Activated CD8-positive, alpha-beta T cell treated with anti-CD3 and anti-CD28 coated beads for 36 hours (primary cell): ENCODE data around the gene GJB1. TPM values are rescaled to one million over a fixed set of nuclear protein-coding genes. Genes with fewer than 3 reads are reported as not detected.

ENCODE experiments used
- ATAC-seq: fragments of 200-7000 bp; cut with Tn5 transposase; one replicate; pipeline ENCODE4 v1.10.0; 2021; ENCODE audit warnings: mild to moderate bottlenecking, moderate library complexity
- CTCF ChIA-PET: fragments of 350-600 bp; sonication (Branson Sonifier 250); formaldehyde crosslinking; loops from one replicate; lab custom pipeline; 2021; ENCODE audit warnings: antibody characterized with exemption; lab: Charles Lee
- POLR2A ChIA-PET: fragments of 350-600 bp; sonication (Branson Sonifier 250); formaldehyde crosslinking; loops from one replicate; lab custom pipeline; 2021; ENCODE audit warnings: antibody characterized with exemption; lab: Charles Lee
- DNase-seq: peaks from one replicate; pipeline ENCODE4 v3.0.0-alpha.2; 2020
- H3K27ac Mint-ChIP-seq: one replicate; pipeline ENCODE4 v1.8.0; 2021; ENCODE audit warnings: mild to moderate bottlenecking, mixed read lengths
- H3K27me3 Mint-ChIP-seq: one replicate; pipeline ENCODE4 v1.8.0; 2021; ENCODE audit warnings: mixed read lengths
- H3K36me3 Mint-ChIP-seq: one replicate; pipeline ENCODE4 v1.8.0; 2021; ENCODE audit warnings: low read depth, mixed read lengths
- H3K4me1 Mint-ChIP-seq: one replicate; pipeline ENCODE4 v1.8.0; 2021; ENCODE audit warnings: low read depth, mixed read lengths
- H3K4me3 Mint-ChIP-seq: one replicate; pipeline ENCODE4 v1.8.0; 2021; ENCODE audit warnings: mild to moderate bottlenecking, moderate library complexity, mixed read lengths
- H3K9me3 Mint-ChIP-seq: one replicate; pipeline ENCODE4 v1.8.0; 2021; ENCODE audit warnings: mixed read lengths
- CTCF ChIP-seq: fragments of 200-600 bp; IDR thresholded peaks from one replicate; pipeline ENCODE4 v1.8.0; 2022; ENCODE audit warnings: antibody characterized with exemption, mild to moderate bottlenecking
- intact Hi-C: fragments of 100-400 bp; cut with micrococcal nuclease; formaldehyde crosslinking; loops from one replicate; pipeline ENCODE4 v1.10.0; 2022
- total RNA-seq, 2 experiments: library from RNA; stranded (reverse); gene quantifications; one replicate each; pipeline ENCODE4 v1.2.3, GENCODE V29; 2021

Gene GJB1
- total RNA-seq, 2 experiments from 2014 or later = not detected

GRCh38 chrX:71225676-71226075, 2.7 kb downstream of the GJB1 start:
- no peak for ATAC-seq
- Mint-ChIP-seq H3K36me3 (no peaks in the 10 kb centered on the region), H3K27ac (no peak overlapping the region), H3K9me3 (no peaks in the 10 kb centered on the region), H3K4me1 (no peaks in the 10 kb centered on the region), H3K27me3 (no peaks in the 10 kb centered on the region), H3K4me3 (no peak overlapping the region)
- TF ChIP-seq CTCF = no peak
- no peak for DNase-seq
- intact Hi-C loops = no loop called here
- ChIA-PET POLR2A (no interaction called here), CTCF (no interaction called here)

GRCh38 chrX:71227370-71228062, 4.5 kb downstream of the GJB1 start:
- no peaks in the 10 kb centered on the region for H3K27me3 Mint-ChIP-seq
- H3K9me3 Mint-ChIP-seq = no peaks in the 10 kb centered on the region
- CTCF ChIA-PET = no interaction called here
- intact Hi-C loops = no loop called here
- H3K4me3 Mint-ChIP-seq = no peak overlapping the region
- DNase-seq (peak; percentile 21), ATAC-seq (no peak)
- no peak overlapping the region for H3K27ac Mint-ChIP-seq
- H3K4me1 Mint-ChIP-seq = no peaks in the 10 kb centered on the region
- no peaks in the 10 kb centered on the region for H3K36me3 Mint-ChIP-seq
- POLR2A ChIA-PET = interaction anchor here (0.8 kb wide), 1 partner anchor 56 kb away, joined by 3 read pairs; the partner anchor contains the start of gene NONO
- TF ChIP-seq CTCF = no peak

GRCh38 chrX:71228063-71228642, 5.1 kb downstream of the GJB1 start:
- intact Hi-C loops = no loop called here
- CTCF ChIA-PET = no interaction called here
- no peak for ATAC-seq
- Mint-ChIP-seq H3K4me3 (no peak overlapping the region), H3K36me3 (no peaks in the 10 kb centered on the region), H3K27me3 (no peaks in the 10 kb centered on the region), H3K27ac (no peak overlapping the region), H3K4me1 (no peaks in the 10 kb centered on the region), H3K9me3 (no peaks in the 10 kb centered on the region)
- TF ChIP-seq CTCF = no peak
- POLR2A ChIA-PET = interaction anchor here (0.8 kb wide), 1 partner anchor 55 kb away, joined by 3 read pairs; the partner anchor contains the start of gene NONO
- no peak for DNase-seq

DNA sequence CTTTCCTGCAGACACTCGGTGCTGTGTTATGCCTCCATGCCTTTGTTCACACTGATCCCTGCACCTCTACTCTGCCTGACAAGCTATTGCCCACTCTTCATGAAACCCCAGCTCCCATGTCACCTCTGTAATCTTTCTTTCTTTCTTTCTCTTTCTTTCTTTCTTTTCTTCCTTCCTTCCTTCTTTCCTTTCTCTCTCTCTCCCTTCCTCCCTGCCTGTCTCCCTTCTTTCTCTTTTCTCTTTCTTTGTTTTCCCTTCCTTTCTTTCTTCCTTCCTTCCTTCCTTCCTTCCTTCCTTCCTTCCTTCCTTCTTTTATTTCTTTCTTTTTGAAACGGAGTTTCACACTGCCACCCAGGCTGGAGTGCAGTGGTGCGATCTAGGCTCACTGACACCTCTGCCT, 12.5 kb downstream of the GJB1 start:
- ChIA-PET POLR2A (no interaction called here), CTCF (no interaction called here)
- Mint-ChIP-seq H3K4me1 (no peaks in the 10 kb centered on the region), H3K27ac (no peak overlapping the region), H3K36me3 (peaks cover 6% of the 10 kb centered on the region), H3K27me3 (no peaks in the 10 kb centered on the region), H3K4me3 (no peak overlapping the region), H3K9me3 (no peaks in the 10 kb centered on the region)
- TF ChIP-seq CTCF = no peak
- intact Hi-C loops = no loop called here
- ATAC-seq (no peak), DNase-seq (no peak)

DNA sequence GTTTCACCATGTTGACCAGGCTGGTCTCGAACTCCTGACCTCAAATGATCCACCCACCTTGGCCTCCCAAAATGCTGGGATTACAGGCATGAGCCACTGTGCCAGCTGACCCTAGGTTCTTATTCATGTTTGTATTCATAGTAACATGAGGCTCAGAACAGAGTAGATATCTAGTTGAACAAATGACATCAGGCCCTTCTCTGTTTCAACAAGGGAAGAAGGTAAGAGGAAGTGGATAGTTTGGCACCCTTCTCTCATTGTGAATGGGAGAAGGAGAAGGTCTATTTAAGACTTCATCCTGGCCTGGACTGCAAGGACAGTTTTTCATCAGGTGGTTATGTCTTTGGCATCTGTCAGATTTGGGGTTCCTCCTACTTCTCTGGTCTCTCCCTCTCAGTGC, 13.8 kb downstream of the GJB1 start:
- ATAC-seq = no peak
- POLR2A ChIA-PET = no interaction called here
- Mint-ChIP-seq H3K4me3 (no peak overlapping the region), H3K9me3 (no peaks in the 10 kb centered on the region), H3K4me1 (no peaks in the 10 kb centered on the region), H3K36me3 (peaks cover 11% of the 10 kb centered on the region), H3K27ac (no peak overlapping the region), H3K27me3 (no peaks in the 10 kb centered on the region)
- TF ChIP-seq CTCF = no peak
- CTCF ChIA-PET = no interaction called here
- intact Hi-C loops = no loop called here
- DNase-seq = no peak
